ENCODE data around the gene MSH3.

Gene MSH3

DNA sequence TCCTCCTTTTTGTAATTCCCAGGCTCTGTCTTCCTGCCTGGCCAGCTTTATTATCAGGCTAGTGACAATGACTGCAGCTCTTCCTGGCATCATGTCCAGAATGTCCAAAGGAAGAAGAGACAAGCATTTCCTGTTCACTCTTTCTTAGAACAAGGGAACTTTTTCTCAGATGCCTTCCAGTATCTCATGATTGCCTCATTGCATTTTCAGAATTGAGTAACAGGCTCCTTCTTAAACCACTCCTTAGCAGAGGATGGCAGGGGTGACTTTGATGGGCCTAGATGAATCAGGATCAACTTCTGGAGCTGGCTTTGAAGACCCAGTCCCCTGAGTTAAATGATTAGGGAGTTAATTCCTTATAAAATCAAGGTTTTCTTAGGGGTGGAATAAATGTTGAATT lies 212.8 kb downstream of the MSH3 start:
- H3K4me3 ChIP-seq (ENCODE audit: low read depth, low read length): no peak overlapping the region
- peaks cover 0 to 6% of the 10 kb centered on the region in 2 experiments; a peak in 2 of 3 replicates for H3K36me3 ChIP-seq (ENCODE audit: control insufficient read depth in 2 of 2, insufficient read depth in 1 of 2, low read length in 2 of 2)
- no peaks in the 10 kb centered on the region for H3K4me1 ChIP-seq (ENCODE audit: control insufficient read depth, insufficient read depth, low read length)
- TF ChIP-seq GLI2 (tag by site-specific recombination; IDR thresholded peaks at IDR 0.05; ENCODE audit: borderline replicate concordance, low read depth): no peak
- TF ChIP-seq ZNF544 (tag by site-specific recombination; IDR thresholded peaks at IDR 0.05): no peak
- no peak for TF ChIP-seq GLI4 (tag by site-specific recombination; IDR thresholded peaks at IDR 0.05)
- no peak for TF ChIP-seq ZNF768 (tag by site-specific recombination; IDR thresholded peaks at IDR 0.05)
- TF ChIP-seq ZNF658 (tag by site-specific recombination; IDR thresholded peaks at IDR 0.05): no peak
- no peak for TF ChIP-seq ZNF558 (tag by site-specific recombination; IDR thresholded peaks at IDR 0.05)
- TF ChIP-seq ZNF133 (tag by site-specific recombination; IDR thresholded peaks at IDR 0.05): no peak
- TF ChIP-seq, protein P1, sequence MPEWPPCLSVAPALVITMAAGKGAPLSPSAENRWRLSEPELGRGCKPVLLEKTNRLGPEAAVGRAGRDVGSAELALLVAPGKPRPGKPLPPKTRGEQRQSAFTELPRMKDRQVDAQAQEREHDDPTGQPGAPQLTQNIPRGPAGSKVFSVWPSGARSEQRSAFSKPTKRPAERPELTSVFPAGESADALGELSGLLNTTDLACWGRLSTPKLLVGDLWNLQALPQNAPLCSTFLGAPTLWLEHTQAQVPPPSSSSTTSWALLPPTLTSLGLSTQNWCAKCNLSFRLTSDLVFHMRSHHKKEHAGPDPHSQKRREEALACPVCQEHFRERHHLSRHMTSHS (tag by site-specific recombination; IDR thresholded peaks at IDR 0.05): no peak
- no peak for TF ChIP-seq ZNF335 (tag by site-specific recombination; conservative IDR thresholded peaks at IDR 0.05)
- TF ChIP-seq SP2 (tag by site-specific recombination; IDR thresholded peaks at IDR 0.05): no peak
- TF ChIP-seq ZNF146 (tag by site-specific recombination; IDR thresholded peaks at IDR 0.05): no peak
- no peak for TF ChIP-seq ZNF112 (tag by site-specific recombination; IDR thresholded peaks at IDR 0.05)
- no peaks in the 10 kb centered on the region for H3K9me3 ChIP-seq (ENCODE audit: control insufficient read depth, insufficient read depth, low read depth, low read length)
- ChIA-PET CTCF (no interaction called here), POLR2A (no interaction called here)
- no peak overlapping the region for H3K27ac ChIP-seq (ENCODE audit: extremely low read depth, low read depth, low read length)

DNA sequence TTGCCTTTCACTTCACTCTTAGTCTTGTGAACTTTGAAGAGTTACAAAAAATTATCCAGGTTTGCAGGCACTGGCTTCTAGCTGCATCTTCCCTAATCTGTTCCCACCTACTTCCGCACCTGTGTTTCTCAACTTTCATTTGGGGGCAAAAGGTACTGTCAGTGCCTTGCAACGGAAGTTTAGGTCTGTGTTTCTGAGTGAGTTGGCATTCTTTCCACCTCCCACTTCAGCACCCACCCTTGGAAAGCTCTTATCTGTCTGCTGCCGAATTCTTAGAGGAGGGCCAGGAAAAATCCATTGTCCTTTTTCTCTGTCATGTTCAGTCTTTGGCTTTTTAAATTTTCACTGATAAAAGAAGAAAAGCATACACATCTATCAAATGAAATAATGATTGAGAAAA lies 216.0 kb downstream of the MSH3 start:
- ChIA-PET POLR2A (no interaction called here), CTCF (interaction anchor here (1.0 kb wide), 1 partner anchor 158 kb away, joined by 3 read pairs; no protein-coding TSS in a partner anchor)
- Histone ChIP-seq H3K27ac (ENCODE audit: extremely low read depth, low read depth, low read length) (no peak overlapping the region), H3K4me1 (ENCODE audit: control insufficient read depth, insufficient read depth, low read length) (no peaks in the 10 kb centered on the region), H3K9me3 (ENCODE audit: control insufficient read depth, insufficient read depth, low read depth, low read length) (no peaks in the 10 kb centered on the region), H3K36me3 (ENCODE audit: control insufficient read depth in 2 of 2, insufficient read depth in 1 of 2, low read length in 2 of 2) (peaks cover 0 to 20% of the 10 kb centered on the region in 2 experiments; a peak in 2 of 3 replicates), H3K4me3 (ENCODE audit: low read depth, low read length) (no peak overlapping the region)
- TF ChIP-seq, protein P2, sequence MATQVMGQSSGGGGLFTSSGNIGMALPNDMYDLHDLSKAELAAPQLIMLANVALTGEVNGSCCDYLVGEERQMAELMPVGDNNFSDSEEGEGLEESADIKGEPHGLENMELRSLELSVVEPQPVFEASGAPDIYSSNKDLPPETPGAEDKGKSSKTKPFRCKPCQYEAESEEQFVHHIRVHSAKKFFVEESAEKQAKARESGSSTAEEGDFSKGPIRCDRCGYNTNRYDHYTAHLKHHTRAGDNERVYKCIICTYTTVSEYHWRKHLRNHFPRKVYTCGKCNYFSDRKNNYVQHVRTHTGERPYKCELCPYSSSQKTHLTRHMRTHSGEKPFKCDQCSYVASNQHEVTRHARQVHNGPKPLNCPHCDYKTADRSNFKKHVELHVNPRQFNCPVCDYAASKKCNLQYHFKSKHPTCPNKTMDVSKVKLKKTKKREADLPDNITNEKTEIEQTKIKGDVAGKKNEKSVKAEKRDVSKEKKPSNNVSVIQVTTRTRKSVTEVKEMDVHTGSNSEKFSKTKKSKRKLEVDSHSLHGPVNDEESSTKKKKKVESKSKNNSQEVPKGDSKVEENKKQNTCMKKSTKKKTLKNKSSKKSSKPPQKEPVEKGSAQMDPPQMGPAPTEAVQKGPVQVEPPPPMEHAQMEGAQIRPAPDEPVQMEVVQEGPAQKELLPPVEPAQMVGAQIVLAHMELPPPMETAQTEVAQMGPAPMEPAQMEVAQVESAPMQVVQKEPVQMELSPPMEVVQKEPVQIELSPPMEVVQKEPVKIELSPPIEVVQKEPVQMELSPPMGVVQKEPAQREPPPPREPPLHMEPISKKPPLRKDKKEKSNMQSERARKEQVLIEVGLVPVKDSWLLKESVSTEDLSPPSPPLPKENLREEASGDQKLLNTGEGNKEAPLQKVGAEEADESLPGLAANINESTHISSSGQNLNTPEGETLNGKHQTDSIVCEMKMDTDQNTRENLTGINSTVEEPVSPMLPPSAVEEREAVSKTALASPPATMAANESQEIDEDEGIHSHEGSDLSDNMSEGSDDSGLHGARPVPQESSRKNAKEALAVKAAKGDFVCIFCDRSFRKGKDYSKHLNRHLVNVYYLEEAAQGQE (tag by site-specific recombination; IDR thresholded peaks at IDR 0.05): peak; percentile 63
- TF ChIP-seq PRDM1 (tag by site-specific recombination; IDR thresholded peaks at IDR 0.05): no peak

DNA sequence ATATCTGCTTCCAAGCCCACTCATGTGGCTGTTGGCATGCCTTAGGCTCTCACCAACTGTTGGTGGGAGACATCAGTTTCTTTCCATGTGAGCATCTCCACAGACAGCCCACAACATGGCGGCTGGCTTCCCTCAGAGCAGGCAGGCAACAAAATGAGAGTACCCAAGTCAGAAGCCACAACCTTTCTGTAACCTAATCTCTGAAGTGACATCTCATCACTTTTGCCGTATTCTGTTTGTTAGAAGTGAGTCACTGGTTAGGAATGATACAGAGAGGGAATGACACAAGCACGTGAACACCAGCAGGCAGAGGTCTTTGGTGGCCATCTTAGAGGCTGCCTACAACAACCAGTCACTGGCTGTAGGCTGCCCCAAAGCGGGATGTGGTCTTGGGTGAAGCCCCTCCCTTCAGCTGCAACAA lies 217.1 kb downstream of the MSH3 start:
- POLR2A ChIA-PET: no interaction called here
- Histone ChIP-seq H3K27ac (ENCODE audit: extremely low read depth, low read depth, low read length) (no peak overlapping the region), H3K4me3 (ENCODE audit: low read depth, low read length) (no peak overlapping the region), H3K4me1 (ENCODE audit: control insufficient read depth, insufficient read depth, low read length) (no peaks in the 10 kb centered on the region), H3K9me3 (ENCODE audit: control insufficient read depth, insufficient read depth, low read depth, low read length) (no peaks in the 10 kb centered on the region), H3K36me3 (ENCODE audit: control insufficient read depth in 2 of 2, insufficient read depth in 1 of 2, low read length in 2 of 2) (peaks cover 0 to 24% of the 10 kb centered on the region in 2 experiments)
- CTCF ChIA-PET: no interaction called here
- peak; percentile 34; the same call in 1 of the 2 replicates for TF ChIP-seq KLF8 (tag by site-specific recombination; IDR thresholded peaks at IDR 0.05)
- TF ChIP-seq, protein P3, sequence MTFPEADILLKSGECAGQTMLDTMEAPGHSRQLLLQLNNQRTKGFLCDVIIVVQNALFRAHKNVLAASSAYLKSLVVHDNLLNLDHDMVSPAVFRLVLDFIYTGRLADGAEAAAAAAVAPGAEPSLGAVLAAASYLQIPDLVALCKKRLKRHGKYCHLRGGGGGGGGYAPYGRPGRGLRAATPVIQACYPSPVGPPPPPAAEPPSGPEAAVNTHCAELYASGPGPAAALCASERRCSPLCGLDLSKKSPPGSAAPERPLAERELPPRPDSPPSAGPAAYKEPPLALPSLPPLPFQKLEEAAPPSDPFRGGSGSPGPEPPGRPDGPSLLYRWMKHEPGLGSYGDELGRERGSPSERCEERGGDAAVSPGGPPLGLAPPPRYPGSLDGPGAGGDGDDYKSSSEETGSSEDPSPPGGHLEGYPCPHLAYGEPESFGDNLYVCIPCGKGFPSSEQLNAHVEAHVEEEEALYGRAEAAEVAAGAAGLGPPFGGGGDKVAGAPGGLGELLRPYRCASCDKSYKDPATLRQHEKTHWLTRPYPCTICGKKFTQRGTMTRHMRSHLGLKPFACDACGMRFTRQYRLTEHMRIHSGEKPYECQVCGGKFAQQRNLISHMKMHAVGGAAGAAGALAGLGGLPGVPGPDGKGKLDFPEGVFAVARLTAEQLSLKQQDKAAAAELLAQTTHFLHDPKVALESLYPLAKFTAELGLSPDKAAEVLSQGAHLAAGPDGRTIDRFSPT (tag by site-specific recombination; IDR thresholded peaks at IDR 0.05): no peak
- no peak for TF ChIP-seq KLF16 (tag by site-specific recombination; IDR thresholded peaks at IDR 0.05)
- peak; percentile 86 for TF ChIP-seq PRDM1 (tag by site-specific recombination; IDR thresholded peaks at IDR 0.05)
- TF ChIP-seq, protein P4, sequence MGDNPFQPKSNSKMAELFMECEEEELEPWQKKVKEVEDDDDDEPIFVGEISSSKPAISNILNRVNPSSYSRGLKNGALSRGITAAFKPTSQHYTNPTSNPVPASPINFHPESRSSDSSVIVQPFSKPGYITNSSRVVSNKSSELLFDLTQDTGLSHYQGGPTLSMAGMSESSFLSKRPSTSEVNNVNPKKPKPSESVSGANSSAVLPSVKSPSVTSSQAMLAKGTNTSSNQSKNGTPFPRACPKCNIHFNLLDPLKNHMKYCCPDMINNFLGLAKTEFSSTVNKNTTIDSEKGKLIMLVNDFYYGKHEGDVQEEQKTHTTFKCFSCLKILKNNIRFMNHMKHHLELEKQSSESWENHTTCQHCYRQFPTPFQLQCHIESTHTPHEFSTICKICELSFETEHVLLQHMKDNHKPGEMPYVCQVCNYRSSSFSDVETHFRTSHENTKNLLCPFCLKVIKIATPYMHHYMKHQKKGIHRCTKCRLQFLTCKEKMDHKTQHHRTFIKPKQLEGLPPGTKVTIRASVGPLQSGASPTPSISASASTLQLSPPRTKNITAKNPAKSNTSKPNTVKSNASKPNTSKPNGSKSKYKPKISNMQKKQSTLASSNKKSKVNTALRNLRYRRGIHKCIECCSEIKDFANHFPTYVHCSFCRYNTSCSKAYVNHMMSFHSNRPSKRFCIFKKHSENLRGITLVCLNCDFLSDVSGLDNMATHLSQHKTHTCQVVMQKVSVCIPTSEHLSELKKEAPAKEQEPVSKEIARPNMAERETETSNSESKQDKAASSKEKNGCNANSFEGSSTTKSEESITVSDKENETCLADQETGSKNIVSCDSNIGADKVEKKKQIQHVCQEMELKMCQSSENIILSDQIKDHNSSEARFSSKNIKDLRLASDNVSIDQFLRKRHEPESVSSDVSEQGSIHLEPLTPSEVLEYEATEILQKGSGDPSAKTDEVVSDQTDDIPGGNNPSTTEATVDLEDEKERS (tag by site-specific recombination; IDR thresholded peaks at IDR 0.05): peak; percentile 90; the same call in 1 of the 2 replicates

Data from HEK293 (cell line).